Measurements from ENCODE around the gene PHYHIPL.

GRCh38 chr10:59214160-59214559 lies 37.7 kb downstream of the PHYHIPL start:
- TF ChIP-seq RFX5 (IDR thresholded peaks at IDR 0.05; ENCODE audit: low read length) (no peak), CTCF (IDR thresholded peaks at IDR 0.05) (no peak), TCF12 (IDR thresholded peaks at IDR 0.05) (no peak), POLR2AphosphoS5 (IDR thresholded peaks at IDR 0.05; ENCODE audit: low read depth, low read length) (no peak), REST (IDR thresholded peaks at IDR 0.05; ENCODE audit: low read depth, low read length) (no peak), USF1 (IDR thresholded peaks at IDR 0.05; ENCODE audit: borderline replicate concordance, low read depth) (no peak), USF2 (IDR thresholded peaks at IDR 0.05; ENCODE audit: borderline replicate concordance, low read depth, low read length) (no peak), SIN3A (IDR thresholded peaks at IDR 0.05; ENCODE audit: borderline replicate concordance, low read depth, low read length) (no peak), TEAD4 (IDR thresholded peaks at IDR 0.05; ENCODE audit: borderline replicate concordance, insufficient read depth) (no peak), ELF1 (IDR thresholded peaks at IDR 0.05) (no peak), JUND (IDR thresholded peaks at IDR 0.05) (no peak)
